Colon (tissue), 2 donors: Measurements from ENCODE around the gene S1PR3.
"Not testable (repeated sequence)": the region's sequence is repeated elsewhere in the genome, so short reads cannot be mapped to it uniquely, and the experiment has no call there.

Experiments
- FAIRE-seq: peaks from 2 replicates; lab custom pipeline; 2012; peaks lifted over from hg19 to GRCh38; lab: Jason Lieb, UNC
- donor health status: control.
- donor health status: control.

S1PR3 gene

GRCh38 chr9:88991066-88992034, at the start of gene S1PR3:
Gene S1PR3, plus strand, starts transcription at chr9:88991468. Its CDS starts 9,733 bp downstream, at chr9:89001201.
- no peak for FAIRE-seq

DNA sequence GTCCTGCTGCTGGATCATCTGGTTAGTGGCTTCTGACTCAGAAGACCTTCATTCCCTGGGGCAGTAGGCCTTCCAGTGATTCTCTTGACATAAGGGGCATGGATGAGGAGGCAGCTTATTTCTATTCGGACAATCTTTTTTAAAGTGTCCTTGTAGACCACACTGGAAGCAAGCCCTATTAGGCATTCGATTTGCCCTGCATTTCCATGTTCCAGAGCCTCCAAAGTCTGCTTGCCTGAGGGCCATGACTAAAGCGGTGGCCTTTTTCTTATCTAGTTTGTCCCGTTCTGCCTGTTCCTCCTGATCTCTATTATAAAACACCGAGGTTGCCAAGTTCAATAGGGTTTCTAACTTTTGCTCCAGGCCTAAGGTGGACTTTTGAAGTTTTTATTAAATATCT, 49.7 kb upstream of the S1PR3 start:
- FAIRE-seq = not testable (repeated sequence)

DNA sequence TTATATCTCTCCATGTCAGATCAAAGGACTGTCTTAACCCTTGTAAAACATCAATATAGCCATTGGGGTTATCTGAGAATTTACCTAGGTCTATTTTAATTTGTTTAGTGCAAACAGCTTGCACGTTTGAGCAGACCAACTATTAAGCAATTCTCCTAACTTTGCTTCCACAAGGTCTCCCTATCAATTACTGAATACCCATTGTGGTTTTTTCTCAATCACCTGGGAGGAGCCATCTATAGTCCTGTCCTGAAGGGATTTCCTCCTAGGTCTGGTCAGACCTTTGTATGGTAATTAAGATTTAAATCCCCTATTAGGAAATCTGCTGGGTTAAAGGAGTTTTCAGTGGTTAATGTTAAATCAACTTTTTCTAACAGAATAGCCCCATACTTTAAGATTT, 48.9 kb upstream of the S1PR3 start:
- FAIRE-seq = no peak

DNA sequence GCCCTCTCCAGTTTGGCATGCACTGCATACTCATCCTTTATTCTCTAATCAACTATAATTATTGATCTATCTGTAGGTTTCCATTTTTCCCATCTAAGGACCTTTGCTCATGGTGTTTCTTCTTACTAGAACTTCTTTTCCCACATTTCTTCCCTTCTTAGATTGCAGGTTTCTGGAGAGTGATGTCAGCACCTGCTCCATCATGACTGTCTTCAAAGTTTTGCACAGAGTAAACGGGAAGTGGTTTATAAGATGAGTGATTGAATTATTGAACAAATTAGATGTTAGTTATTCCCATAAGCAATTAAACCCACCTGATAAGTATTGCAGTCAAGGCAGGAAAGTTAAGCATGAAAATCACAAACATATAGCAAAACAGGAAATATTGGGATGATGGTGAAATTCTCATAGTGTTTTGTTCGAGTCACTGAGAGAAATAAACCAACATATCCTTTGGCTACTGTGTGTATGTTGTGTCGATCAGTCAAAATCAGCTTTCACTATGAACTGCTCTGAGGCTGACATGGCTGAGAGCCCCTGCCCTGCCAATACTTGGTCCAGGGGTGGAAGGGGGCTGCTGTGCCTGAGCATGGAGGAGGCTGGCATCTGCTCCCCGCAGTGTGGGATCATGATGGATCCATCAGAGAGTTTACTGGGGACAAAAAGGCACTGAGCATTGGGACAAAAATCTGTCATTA, 45.5 kb upstream of the S1PR3 start:
- FAIRE-seq = no peak

DNA sequence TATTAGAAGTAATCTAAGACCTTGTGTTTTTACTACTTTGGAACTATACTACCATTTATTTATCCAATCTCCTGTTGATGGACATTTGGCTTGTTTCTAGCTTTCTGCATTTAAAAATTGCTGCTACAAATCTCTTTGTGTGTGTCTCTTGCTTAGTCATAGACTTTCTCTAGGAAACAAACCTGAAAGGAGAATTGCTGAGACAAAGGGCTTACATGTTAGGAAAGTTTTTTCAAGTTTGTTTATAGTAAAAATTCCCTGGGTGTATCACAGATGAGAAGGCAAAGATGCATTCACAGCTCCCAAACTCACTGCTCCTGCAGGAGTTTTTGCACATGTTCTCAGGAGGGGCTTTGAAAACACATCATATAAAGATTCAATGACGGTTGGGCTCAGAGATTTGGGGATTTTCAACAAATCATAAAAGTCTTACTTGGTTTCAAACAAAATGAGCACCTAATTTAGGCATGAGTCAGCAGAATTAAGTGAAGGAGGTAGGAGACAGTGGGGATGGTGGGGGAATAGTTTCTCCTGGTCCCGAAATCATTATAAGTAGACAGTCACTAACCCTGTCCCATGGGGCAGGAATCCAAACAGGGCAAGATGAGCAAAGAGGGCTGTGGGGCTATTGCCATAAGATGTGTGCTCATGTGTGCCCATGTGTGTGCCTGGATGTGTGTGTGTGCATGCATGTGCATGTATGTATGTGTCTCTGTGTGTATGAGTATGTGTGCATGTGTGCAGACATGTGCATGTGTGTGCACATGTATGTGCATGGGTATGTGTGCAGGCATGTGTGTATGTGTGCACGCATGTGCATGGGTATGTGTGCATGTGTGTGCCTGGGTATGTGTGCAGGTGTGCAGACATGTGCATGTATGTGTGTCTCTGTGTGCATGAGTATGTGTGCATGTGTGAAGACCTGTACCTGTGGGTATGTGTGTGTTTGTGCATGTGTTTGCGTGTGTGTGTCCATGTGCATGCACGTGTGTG, 43.4 kb upstream of the S1PR3 start:
- FAIRE-seq = no peak

DNA sequence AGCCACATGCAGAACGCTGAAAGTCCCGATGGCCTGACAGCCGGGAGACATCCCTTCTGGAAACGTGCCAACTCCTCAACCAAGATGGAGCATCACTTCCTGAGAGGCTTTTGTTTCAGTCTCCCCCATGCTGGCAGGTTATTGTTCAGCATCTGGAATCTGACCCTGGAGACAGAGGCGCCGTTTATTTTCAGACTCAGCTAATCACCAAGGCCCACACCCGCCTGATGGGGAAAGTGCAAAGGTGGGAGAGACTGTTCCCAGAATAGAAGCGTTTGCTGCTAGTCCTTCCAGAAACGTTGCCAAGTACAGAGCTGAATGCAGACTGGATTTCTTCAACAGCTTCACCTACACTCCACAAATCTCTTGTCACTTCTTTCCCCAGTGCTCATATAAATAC, 41.8 kb upstream of the S1PR3 start:
- no peak for FAIRE-seq

DNA sequence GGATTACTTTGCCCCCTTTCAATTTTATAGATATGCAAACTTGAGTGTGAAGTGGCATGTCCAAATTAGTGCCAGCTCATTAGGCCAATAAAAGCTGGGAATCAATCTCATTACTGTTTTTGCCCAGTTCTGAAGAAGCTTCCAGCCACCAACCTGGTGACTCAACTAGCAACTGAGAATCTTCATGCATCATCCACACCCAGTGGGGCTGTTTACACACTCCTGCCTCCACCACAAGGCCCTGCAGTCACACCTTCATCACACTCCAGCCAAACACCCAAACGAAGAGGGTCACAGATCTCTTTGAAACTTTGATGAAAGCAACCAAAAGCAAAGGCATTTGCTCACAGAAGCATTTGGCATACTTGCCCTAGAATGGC, 41.3 kb upstream of the S1PR3 start:
- FAIRE-seq = no peak

DNA sequence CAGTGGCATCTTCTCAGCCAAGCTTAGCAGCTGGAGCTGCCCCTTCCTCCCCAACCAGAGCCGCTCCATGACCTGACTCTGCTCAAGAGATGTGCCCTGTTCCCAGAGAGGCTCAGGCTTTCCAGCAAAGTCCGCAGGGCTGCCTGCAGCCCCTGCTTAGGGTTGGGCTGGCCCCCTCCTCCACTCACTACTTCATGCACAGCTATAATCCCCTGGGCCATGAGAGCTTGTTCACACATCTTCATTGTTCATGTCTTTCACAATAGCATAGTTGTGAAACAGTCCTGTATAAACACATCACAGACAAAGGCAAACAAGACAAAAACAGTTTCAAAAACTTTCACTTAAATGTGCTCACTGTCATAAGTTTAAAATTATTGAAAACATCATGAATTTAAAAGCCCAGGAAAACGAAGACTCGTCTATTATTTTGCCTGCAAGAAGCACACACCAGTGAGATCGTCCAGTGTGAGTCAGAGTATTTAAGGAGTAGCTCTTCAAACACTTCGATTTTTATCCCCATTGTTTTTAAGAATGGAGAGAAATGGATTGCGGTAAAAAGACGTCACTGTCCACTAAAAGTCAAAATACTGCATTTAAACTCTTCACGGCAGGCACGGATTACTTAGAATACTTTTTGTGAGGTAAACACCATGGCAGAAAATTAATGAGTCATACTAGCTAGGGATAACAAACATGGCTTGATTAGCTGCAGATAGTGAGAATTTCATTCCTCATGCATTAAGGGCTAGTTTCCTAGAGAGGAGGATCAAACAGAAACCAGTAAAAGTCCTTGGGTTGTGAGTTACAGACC, 40.7 kb upstream of the S1PR3 start:
- no peak for FAIRE-seq

DNA sequence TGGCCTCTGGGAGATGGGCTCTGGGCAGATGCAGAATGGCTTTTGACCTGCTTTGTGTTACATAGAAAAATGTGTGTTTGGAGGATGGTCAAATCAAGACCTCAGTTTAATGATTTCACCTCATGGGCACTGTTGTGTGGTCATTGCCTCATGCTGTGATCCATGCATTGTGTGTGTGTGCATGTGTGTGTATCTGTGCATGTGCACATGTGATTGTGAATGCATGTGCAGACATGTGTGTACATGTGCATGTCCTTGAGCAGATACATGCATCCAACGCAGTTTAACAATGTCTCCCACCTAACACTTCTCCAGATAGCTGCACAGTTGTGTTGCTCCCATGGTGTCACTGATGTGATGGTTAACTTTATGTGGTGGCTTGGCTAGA, 40.1 kb upstream of the S1PR3 start:
- FAIRE-seq = no peak

GRCh38 chr9:88952086-88952615, 39.1 kb upstream of the S1PR3 start:
- FAIRE-seq = no peak

GRCh38 chr9:88952976-88953375, 38.3 kb upstream of the S1PR3 start:
- FAIRE-seq = no peak

DNA sequence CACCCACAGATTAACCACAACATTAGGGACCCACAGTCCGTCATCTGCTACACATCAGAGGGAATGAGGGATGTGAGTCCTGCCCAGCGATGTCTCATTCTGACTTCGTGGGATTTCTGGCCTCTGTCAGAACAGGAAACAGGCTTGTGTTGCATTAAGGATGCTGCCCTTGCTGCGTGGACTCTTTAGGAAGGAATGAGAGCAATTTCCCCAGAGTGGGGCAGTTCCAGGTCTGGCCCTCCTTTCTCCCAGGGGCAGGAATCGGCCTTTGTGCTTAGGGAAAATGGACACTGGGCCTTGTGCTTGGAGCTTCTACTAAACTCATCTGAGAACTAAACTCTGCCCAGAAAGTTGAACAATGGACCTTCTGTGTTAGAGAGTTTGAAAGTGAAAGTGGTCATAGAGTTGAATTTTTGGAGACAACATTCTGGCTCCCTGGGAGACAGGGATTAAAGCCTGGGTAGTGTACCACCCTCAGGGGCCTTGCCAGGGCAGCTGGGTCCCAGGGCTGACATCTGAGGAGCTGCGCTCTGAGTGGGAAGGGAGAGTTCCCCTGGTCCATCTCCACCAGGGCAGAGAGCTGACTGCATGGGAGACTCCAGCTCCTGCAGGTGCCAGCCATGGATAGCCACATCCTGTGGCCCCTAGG, 37.8 kb upstream of the S1PR3 start:
- FAIRE-seq = no peak

GRCh38 chr9:88954066-88954465, 37.2 kb upstream of the S1PR3 start:
- no peak for FAIRE-seq

DNA sequence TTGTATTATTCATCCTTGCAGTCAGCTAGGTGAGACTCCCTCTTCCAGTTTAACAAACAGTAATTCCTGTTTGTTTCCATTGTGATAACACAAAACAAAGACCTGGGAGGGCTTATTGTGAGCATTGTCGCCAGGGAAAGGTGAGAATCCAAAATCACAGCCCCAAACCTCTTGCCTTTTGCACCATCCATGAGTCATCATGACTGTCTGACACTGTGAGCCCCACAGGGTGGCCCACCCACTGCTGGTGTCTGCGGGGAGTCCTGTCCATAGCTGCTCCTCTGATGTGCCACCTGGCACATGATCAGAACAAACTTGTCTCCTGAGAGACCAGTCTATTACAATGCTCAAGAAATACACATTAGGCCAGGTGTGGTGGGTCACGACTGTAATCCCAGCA, 33.7 kb upstream of the S1PR3 start:
- no peak for FAIRE-seq

DNA sequence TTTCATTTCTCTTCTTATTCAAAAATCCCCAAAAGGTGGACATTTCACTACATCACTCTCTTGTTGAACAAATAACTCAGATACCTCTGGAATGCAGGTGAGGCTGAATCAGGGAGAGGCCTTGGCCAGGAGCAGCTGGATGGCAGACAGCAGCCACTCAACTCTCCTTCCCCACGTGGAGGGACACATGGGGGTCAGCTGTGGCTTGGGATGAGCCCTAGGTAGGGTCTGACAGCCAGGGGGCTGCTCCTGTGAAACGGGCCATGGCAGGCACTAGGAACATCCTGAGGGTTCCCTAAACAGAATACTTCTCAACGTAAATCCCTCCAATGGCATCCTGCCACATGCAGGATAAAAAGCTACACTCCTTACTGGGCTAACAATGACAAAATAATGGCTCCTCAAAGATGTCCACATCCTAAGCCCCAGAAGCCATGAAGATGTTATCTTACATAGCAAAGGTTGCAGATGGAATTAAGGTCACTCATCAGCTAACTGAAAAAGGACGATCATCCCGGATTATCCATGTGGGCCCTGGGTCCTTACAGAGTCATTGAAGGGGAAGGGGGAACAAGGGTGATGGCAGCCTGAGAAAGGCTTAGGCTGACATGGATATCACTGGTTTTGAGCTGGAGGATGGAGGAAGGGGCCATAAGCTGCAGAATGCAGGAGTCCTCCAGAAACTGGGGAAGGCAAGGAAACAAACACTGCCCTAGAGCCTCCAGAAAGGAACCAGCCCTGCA, 31.4 kb upstream of the S1PR3 start:
- FAIRE-seq = no peak

- no peak for FAIRE-seq
Measured at GRCh38 chr9:88960632-88961031, 30.6 kb upstream of the S1PR3 start.

GRCh38 chr9:88965473-88965872, 25.8 kb upstream of the S1PR3 start:
- no peak for FAIRE-seq

GRCh38 chr9:88966894-88967676, 24.2 kb upstream of the S1PR3 start:
- FAIRE-seq = no peak

DNA sequence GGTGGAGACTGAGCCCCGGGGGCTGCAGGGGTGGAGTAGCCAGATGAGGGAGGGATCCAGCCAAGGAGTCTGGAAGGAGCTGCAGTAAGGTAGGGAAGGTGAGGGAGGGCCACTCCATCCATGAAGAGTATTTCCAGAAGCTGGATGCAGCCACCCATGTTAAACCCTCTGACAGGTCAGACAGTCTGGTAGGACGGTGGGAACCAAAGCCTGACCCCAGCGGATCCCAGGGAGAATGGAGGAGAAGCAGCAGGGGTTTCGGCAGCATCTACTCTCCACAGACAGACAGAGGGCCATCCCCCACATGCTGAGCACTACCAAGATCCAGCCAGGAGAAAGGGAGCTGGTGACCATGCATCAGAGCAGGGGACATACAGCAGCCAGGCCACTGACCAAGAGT, 22.5 kb upstream of the S1PR3 start:
- no peak for FAIRE-seq
